Measurements from ENCODE around the gene NAA20. TPM values are rescaled to one million over a fixed set of nuclear protein-coding genes. Genes with fewer than 3 reads are reported as not detected.

Gene NAA20
- total RNA-seq, 1 experiment from 2014 or later, result 65.6 TPM

- H3K27me3 ChIP-seq (ENCODE audit: control insufficient read depth, insufficient read depth, low read length), result no peaks in the 10 kb centered on the region
- in situ Hi-C loops (cut with HindIII; ENCODE audit: low pct_unique_long_range_greater_than_20kb, low sequenced_read_pairs), result no loop called here
- peak; percentile 34; the same call in 1 of the 2 replicates for TF ChIP-seq POLR2AphosphoS5 (IDR thresholded peaks at IDR 0.05; ENCODE audit: low read depth, low read length)
- no peak for TF ChIP-seq CTCF (IDR thresholded peaks at IDR 0.05)
- intact Hi-C loops (cut with micrococcal nuclease; ENCODE audit: unreplicated experiment), result loop anchor here (5.0 kb wide), 1 partner anchor 294 kb away; no protein-coding TSS in a partner anchor
- BruUV-seq (replicated peaks), result no TSS peak
- H3K36me3 ChIP-seq (ENCODE audit: control insufficient read depth, insufficient read depth, low read length), result no peaks in the 10 kb centered on the region
- ATAC-seq (peak; percentile 77), DNase-seq (ENCODE audit: low read depth, low spot score) (no peak)
- H3K9me3 ChIP-seq (ENCODE audit: control insufficient read depth, insufficient read depth, low read depth, low read length), result no peaks in the 10 kb centered on the region
- H3K4me3 ChIP-seq (ENCODE audit: low read depth in 2 of 2, low read length in 2 of 2), result peak overlapping the region in 1 of 2 experiments; percentile 22; a peak in 2 of 4 replicates
- ChIA-PET POLR2A (no interaction called here), CTCF (no interaction called here)
- H3K4me1 ChIP-seq (ENCODE audit: control insufficient read depth, insufficient read depth, low read length), result peaks cover 57% of the 10 kb centered on the region
- peak overlapping the region; percentile 98 for H3K27ac ChIP-seq (ENCODE audit: low read length)
Measured at GRCh38 chr20:19986419-19986818, 30.7 kb upstream of the NAA20 start.

- TF ChIP-seq POLR2AphosphoS5 (IDR thresholded peaks at IDR 0.05; ENCODE audit: low read depth, low read length) (no peak), TCF7L2 (IDR thresholded peaks at IDR 0.05; ENCODE audit: low read depth, low read length) (no peak), SIN3A (IDR thresholded peaks at IDR 0.05; ENCODE audit: borderline replicate concordance, insufficient read depth, low read depth, low read length) (no peak), CTCF (IDR thresholded peaks at IDR 0.05) (no peak)
- Histone ChIP-seq H3K9me3 (ENCODE audit: control insufficient read depth, insufficient read depth, low read depth, low read length) (no peaks in the 10 kb centered on the region), H3K4me1 (ENCODE audit: control insufficient read depth, insufficient read depth, low read length) (peaks cover 57% of the 10 kb centered on the region), H3K27me3 (ENCODE audit: control insufficient read depth, insufficient read depth, low read length) (no peaks in the 10 kb centered on the region), H3K27ac (ENCODE audit: low read length) (peak overlapping the region; percentile 98), H3K4me3 (ENCODE audit: low read depth in 2 of 2, low read length in 2 of 2) (no peak overlapping the region), H3K36me3 (ENCODE audit: control insufficient read depth, insufficient read depth, low read length) (no peaks in the 10 kb centered on the region)
- no TSS peak for BruUV-seq (replicated peaks)
- DNase-seq (ENCODE audit: low read depth, low spot score) (no peak), ATAC-seq (no peak)
- ChIA-PET CTCF (no interaction called here), POLR2A (no interaction called here)
- intact Hi-C loops (cut with micrococcal nuclease; ENCODE audit: unreplicated experiment), result loop anchor here (5.0 kb wide), 1 partner anchor 295 kb away; no protein-coding TSS in a partner anchor
- in situ Hi-C loops (cut with HindIII; ENCODE audit: low pct_unique_long_range_greater_than_20kb, low sequenced_read_pairs), result no loop called here
Measured at GRCh38 chr20:19987046-19987445, 30.1 kb upstream of the NAA20 start.

- ChIA-PET CTCF (no interaction called here), POLR2A (interaction anchor here (0.6 kb wide), 1 partner anchor 14 kb away, joined by 3 read pairs; no protein-coding TSS in a partner anchor)
- H3K4me3 ChIP-seq (ENCODE audit: low read depth in 2 of 2, low read length in 2 of 2), result no peak overlapping the region
- peak overlapping the region; percentile 99 for H3K27ac ChIP-seq (ENCODE audit: low read length)
- H3K9me3 ChIP-seq (ENCODE audit: control insufficient read depth, insufficient read depth, low read depth, low read length), result no peaks in the 10 kb centered on the region
- ATAC-seq, result no peak
- H3K36me3 ChIP-seq (ENCODE audit: control insufficient read depth, insufficient read depth, low read length), result no peaks in the 10 kb centered on the region; the same call in 1 of the 2 replicates
- TF ChIP-seq TCF7L2 (IDR thresholded peaks at IDR 0.05; ENCODE audit: low read depth, low read length) (no peak), SIN3A (IDR thresholded peaks at IDR 0.05; ENCODE audit: borderline replicate concordance, insufficient read depth, low read depth, low read length) (no peak), REST (IDR thresholded peaks at IDR 0.05; ENCODE audit: insufficient read depth in 1 of 2, low read depth in 2 of 2, low read length in 1 of 2) (no peak), POLR2AphosphoS5 (IDR thresholded peaks at IDR 0.05; ENCODE audit: low read depth, low read length) (no peak), CTCF (IDR thresholded peaks at IDR 0.05) (no peak)
- intact Hi-C loops (cut with micrococcal nuclease; ENCODE audit: unreplicated experiment) (no loop called here), in situ Hi-C loops (cut with HindIII; ENCODE audit: low pct_unique_long_range_greater_than_20kb, low sequenced_read_pairs) (no loop called here)
- no peak for DNase-seq (ENCODE audit: low read depth, low spot score)
- H3K4me1 ChIP-seq (ENCODE audit: control insufficient read depth, insufficient read depth, low read length), result peaks cover 72% of the 10 kb centered on the region
- no peaks in the 10 kb centered on the region for H3K27me3 ChIP-seq (ENCODE audit: control insufficient read depth, insufficient read depth, low read length)
- no TSS peak for BruUV-seq (replicated peaks)
Measured at GRCh38 chr20:19990850-19991249, 26.3 kb upstream of the NAA20 start.
